GM12801 (cell line): ENCODE measurements around the gene CCDC3.

Experiments
- CTCF ChIP-seq: IDR thresholded peaks from one replicate; pipeline ENCODE4 v1.5.1; 2011; ENCODE audit warnings: control low read depth; ENCODE audit not compliant: insufficient read length; ENCODE audit errors: extremely low read depth

CCDC3 gene

GRCh38 chr10:12902851-12903358, 98.6 kb downstream of the CCDC3 start:
- no peak for TF ChIP-seq CTCF

GRCh38 chr10:12902135-12902572, 99.4 kb downstream of the CCDC3 start:
- no peak for TF ChIP-seq CTCF

- TF ChIP-seq CTCF: no peak
These were observed 102.0 kb downstream of the CCDC3 start for GRCh38 chr10:12899546-12899945.

GRCh38 chr10:12898271-12898670, 103.2 kb downstream of the CCDC3 start:
- TF ChIP-seq CTCF: no peak

- no peak for TF ChIP-seq CTCF
These were observed 104.2 kb downstream of the CCDC3 start for GRCh38 chr10:12897278-12897677.

GRCh38 chr10:12896251-12896650, 105.3 kb downstream of the CCDC3 start:
- no peak for TF ChIP-seq CTCF

GRCh38 chr10:12892924-12893323, 108.6 kb downstream of the CCDC3 start:
- TF ChIP-seq CTCF: no peak
